H1 (cell line): Measurements from ENCODE around the gene KDSR. TPM values are rescaled to one million over a fixed set of nuclear protein-coding genes. Genes with fewer than 3 reads are reported as not detected.

ENCODE experiments used
- CTCF ChIA-PET: fragments of 300-600 bp; sonication (Branson Sonifier 250); formaldehyde crosslinking; loops from one replicate; lab custom pipeline; 2021; ENCODE audit not compliant: partially characterized antibody; lab: Charles Lee
- POLR2A ChIA-PET: fragments of 300-600 bp; sonication (Branson Sonifier 250); formaldehyde crosslinking; loops from one replicate; lab custom pipeline; 2021; ENCODE audit warnings: inconsistent platforms; ENCODE audit not compliant: partially characterized antibody; lab: Charles Lee
- DNase-seq, 2 experiments: peaks; one replicate each; pipeline versions ENCODE4 v3.0.0 to v3.0.0-alpha.2; 2010 to 2022; ENCODE audit warnings: low spot score in 2 of 2, low read depth in 1 of 2, mixed read lengths in 1 of 2
- FAIRE-seq: peaks from 2 replicates; lab custom pipeline; 2011; peaks lifted over from hg19 to GRCh38; lab: Jason Lieb, UNC
- H2AFZ ChIP-seq: 2 replicates; pipeline ENCODE4 v1.8.1; 2012; ENCODE audit warnings: low read length, inconsistent platforms
- H2AK5ac ChIP-seq: 2 replicates; pipeline ENCODE4 v1.6.1; 2013; ENCODE audit warnings: low read depth, low read length
- H2BK120ac ChIP-seq: replicated peaks from 2 replicates; pipeline ENCODE3; 2013; ENCODE audit warnings: low read depth, low read length, inconsistent platforms
- H2BK12ac ChIP-seq: 2 replicates; pipeline ENCODE4 v1.6.1; 2013; ENCODE audit warnings: low read depth, low read length
- H2BK15ac ChIP-seq: 2 replicates; pipeline ENCODE4 v1.6.1; 2013; ENCODE audit warnings: low read length
- H2BK20ac ChIP-seq: 2 replicates; pipeline ENCODE4 v1.6.1; 2013; ENCODE audit warnings: low read length
- H2BK5ac ChIP-seq: 2 replicates; pipeline ENCODE4 v1.6.1; 2013; ENCODE audit warnings: low read depth, low read length
- H3K14ac ChIP-seq: 2 replicates; pipeline ENCODE4 v1.6.1; 2013; ENCODE audit warnings: inconsistent platforms; ENCODE audit not compliant: insufficient read length
- H3K18ac ChIP-seq: 2 replicates; pipeline ENCODE4 v1.6.1; 2013; ENCODE audit warnings: low read length; ENCODE audit errors: extremely low read depth
- H3K23ac ChIP-seq: 2 replicates; pipeline ENCODE4 v1.6.1; 2013; ENCODE audit warnings: inconsistent platforms; ENCODE audit not compliant: insufficient read length
- H3K23me2 ChIP-seq: 2 replicates; pipeline ENCODE4 v1.6.1; 2013; ENCODE audit warnings: low read depth, low read length
- H3K27ac ChIP-seq: 2 replicates; pipeline ENCODE4 v1.6.1; 2011; ENCODE audit warnings: low read depth, low read length, inconsistent platforms
- H3K27me3 ChIP-seq, 4 experiments: replicated peaks in 1 of 4; 1 replicate in 1 of 4; 2 replicates in 3 of 4; pipeline versions ENCODE4 v1.6.1 to v1.8.1; 2011 to 2013; ENCODE audit warnings: low read length in 3 of 4, mild to moderate bottlenecking in 3 of 4, inconsistent platforms in 2 of 4, mixed read lengths in 2 of 4, moderate library complexity in 1 of 4; ENCODE audit not compliant: control insufficient read depth in 3 of 4, insufficient read depth in 3 of 4; ENCODE audit errors: extremely low read depth in 1 of 4
- H3K36me3 ChIP-seq, 4 experiments: 2 replicates each; pipeline versions ENCODE4 v1.6.1 to v1.8.1; 2011 to 2013; ENCODE audit warnings: mild to moderate bottlenecking in 4 of 4, low read length in 3 of 4, moderate library complexity in 2 of 4, control low read depth in 1 of 4, inconsistent platforms in 1 of 4; ENCODE audit not compliant: insufficient read depth in 4 of 4, control insufficient read depth in 2 of 4
- H3K4ac ChIP-seq: replicated peaks from 2 replicates; pipeline ENCODE3; 2013; ENCODE audit warnings: low read length, low read depth, mixed read lengths, inconsistent platforms; ENCODE audit not compliant: insufficient read length
- H3K4me1 ChIP-seq, 4 experiments: replicated peaks in 1 of 4; 1 replicate in 1 of 4; 2 replicates in 3 of 4; pipeline versions ENCODE4 v1.6.1 to v1.8.1; 2011 to 2013; ENCODE audit warnings: low read length in 3 of 4, inconsistent platforms in 2 of 4, mixed read lengths in 1 of 4; ENCODE audit not compliant: insufficient read depth in 4 of 4, control insufficient read depth in 3 of 4
- H3K4me2 ChIP-seq, 2 experiments: 2 replicates each; pipeline versions ENCODE4 v1.6.1 to v1.8.1; 2011 to 2013; ENCODE audit warnings: low read depth in 2 of 2, low read length in 2 of 2, control low read depth in 1 of 2, inconsistent platforms in 1 of 2, mild to moderate bottlenecking in 1 of 2; ENCODE audit not compliant: insufficient read depth in 1 of 2
- H3K4me3 ChIP-seq, 4 experiments: fragments of 200-600, 300-600 bp in 1 of 4; sonication (generic), shearing (Covaris generic), sonication (Bioruptor Twin) in 1 of 4; 2 replicates each; pipeline versions ENCODE4 v1.5.1 to v1.8.1; 2011 to 2016; ENCODE audit warnings: low read length in 4 of 4, low read depth in 3 of 4, control low read depth in 2 of 4, inconsistent platforms in 2 of 4, mild to moderate bottlenecking in 2 of 4, mixed read lengths in 1 of 4, moderate library complexity in 1 of 4; ENCODE audit not compliant: insufficient read depth in 2 of 4; ENCODE audit errors: extremely low read depth in 1 of 4
- H3K56ac ChIP-seq: replicated peaks from 2 replicates; pipeline ENCODE3; 2013; ENCODE audit warnings: low read depth, mild to moderate bottlenecking, mixed read lengths, low read length, inconsistent platforms; ENCODE audit not compliant: insufficient read length
- H3K79me1 ChIP-seq: 2 replicates; pipeline ENCODE4 v1.6.1; 2013; ENCODE audit warnings: low read depth, low read length, control low read depth
- H3K79me2 ChIP-seq, 2 experiments: 2 replicates each; pipeline versions ENCODE4 v1.6.1 to v1.8.1; 2012 to 2013; ENCODE audit warnings: low read length in 2 of 2, mild to moderate bottlenecking in 2 of 2, inconsistent platforms in 1 of 2; ENCODE audit not compliant: insufficient read depth in 2 of 2, control insufficient read depth in 1 of 2
- H3K9ac ChIP-seq, 4 experiments: replicated peaks in 1 of 4; 1 replicate in 1 of 4; 2 replicates in 3 of 4; pipeline versions ENCODE4 v1.6.1 to v1.8.1; 2011 to 2013; ENCODE audit warnings: low read depth in 3 of 4, low read length in 3 of 4, control low read depth in 2 of 4, mild to moderate bottlenecking in 2 of 4, moderate library complexity in 2 of 4, inconsistent platforms in 1 of 4; ENCODE audit errors: extremely low read depth in 1 of 4
- H3K9me3 ChIP-seq, 2 experiments: 2 replicates each; pipeline versions ENCODE4 v1.6.1 to v1.8.1; 2012 to 2013; ENCODE audit warnings: mild to moderate bottlenecking in 2 of 2, moderate library complexity in 2 of 2, control low read depth in 1 of 2, inconsistent platforms in 1 of 2, low read depth in 1 of 2, low read length in 1 of 2, mixed read lengths in 1 of 2; ENCODE audit not compliant: insufficient read depth in 2 of 2
- H4K20me1 ChIP-seq, 2 experiments: replicated peaks in 1 of 2; 2 replicates each; pipeline versions ENCODE3 to v1.8.1; 2011 to 2013; ENCODE audit warnings: inconsistent platforms in 2 of 2, low read length in 2 of 2, mild to moderate bottlenecking in 1 of 2; ENCODE audit not compliant: insufficient read depth in 2 of 2, control insufficient read depth in 1 of 2
- H4K5ac ChIP-seq: 2 replicates; pipeline ENCODE4 v1.6.1; 2013; ENCODE audit warnings: low read length, low read depth, mixed read lengths, inconsistent platforms; ENCODE audit not compliant: insufficient read length
- H4K8ac ChIP-seq: 2 replicates; pipeline ENCODE4 v1.8.0; 2013; ENCODE audit warnings: mild to moderate bottlenecking, moderate library complexity, low read length, inconsistent platforms; ENCODE audit not compliant: insufficient read depth; ENCODE audit errors: extremely low read depth
- H4K91ac ChIP-seq: replicated peaks from 2 replicates; pipeline ENCODE3; 2013; ENCODE audit warnings: low read length, mixed read lengths, inconsistent platforms; ENCODE audit not compliant: insufficient read length
- ATF3 ChIP-seq: IDR thresholded peaks from 2 replicates; pipeline ENCODE4 v1.6.1; 2011; ENCODE audit warnings: low read depth, mild to moderate bottlenecking, low read length; ENCODE audit not compliant: insufficient read depth
- CBX5 ChIP-seq: fragments of 300-800, 300-1000 bp; sonication (generic); IDR thresholded peaks from 2 replicates; pipeline ENCODE4 v1.7.1; 2016; ENCODE audit warnings: antibody characterized with exemption, low read length, low read depth
- CEBPB ChIP-seq: IDR thresholded peaks from 2 replicates; pipeline ENCODE4 v1.6.1; 2012; ENCODE audit warnings: low read depth, low read length
- MAX ChIP-seq: IDR thresholded peaks from 2 replicates; pipeline ENCODE4 v1.6.1; 2012; ENCODE audit warnings: inconsistent platforms
- RNF2 ChIP-seq: fragments of 200-900, 300-1000 bp; sonication (generic); IDR thresholded peaks from 2 replicates; pipeline ENCODE4 v1.7.1; 2016; ENCODE audit warnings: borderline replicate concordance, low read depth, mild to moderate bottlenecking, antibody characterized with exemption, low read length; ENCODE audit not compliant: poor library complexity, severe bottlenecking; ENCODE audit errors: missing control alignments
- SIX5 ChIP-seq: IDR thresholded peaks from 2 replicates; pipeline ENCODE4 v1.6.1; 2011; ENCODE audit warnings: mild to moderate bottlenecking, low read depth, low read length
- TAF1 ChIP-seq: IDR thresholded peaks from 2 replicates; pipeline ENCODE4 v1.6.1; 2011; ENCODE audit warnings: mild to moderate bottlenecking, low read depth, low read length
- YY1 ChIP-seq: IDR thresholded peaks from 2 replicates; pipeline ENCODE4 v1.6.1; 2011; ENCODE audit warnings: low read depth, mild to moderate bottlenecking, low read length
- WGBS, 2 experiments: shearing (Covaris generic) in 1 of 2; methylation state at CpG; one replicate each; pipeline versions ENCODE4 v1.1.6 to v1.1.7; 2013 to 2015; ENCODE audit warnings: low lambda C conversion rate in 2 of 2, mixed read lengths in 2 of 2, inconsistent platforms in 1 of 2, low coverage in 1 of 2, missing lambda C conversion rate in 1 of 2; ENCODE audit not compliant: insufficient replicate concordance in 2 of 2, insufficient coverage in 1 of 2, insufficient read length in 1 of 2; ENCODE audit errors: extremely low coverage in 1 of 2, missing lambda C conversion rate in 1 of 2; 5-methylcytosine and 5-hydroxymethylcytosine counted together
- polyA plus RNA-seq, 7 experiments: library from polyadenylated mRNA; depleted of rRNA in 3 of 7; stranded (reverse) in 5 of 7; unstranded in 2 of 7; fragments of >200 nt in 5 of 7; fragments of 200-250 nt in 2 of 7; gene quantifications; 1 replicate in 5 of 7; 2 replicates in 1 of 7; 4 replicates in 1 of 7; pipeline versions ENCODE4 v1.2.1 to v1.2.3, GENCODE V29; 2011 to 2013; ENCODE audit warnings: missing spikeins in 2 of 7, mixed read lengths in 2 of 7
- total RNA-seq: library from RNA; stranded (reverse); fragmentation: NEBNext Ultra II Directional; extraction: Animal tissue kit (Norgen Biotek cat#: 25700); gene quantifications from 2 replicates; pipeline ENCODE4 v1.2.1, GENCODE V29; 2021

The KDSR gene
- total and polyA plus RNA-seq, 2 of the 8 experiments (the other 6 are each of a cell fraction or from before 2014, with no cell fraction given), result 12.4 to 50.5 TPM

- Histone ChIP-seq H3K4me1 (no peaks in the 10 kb centered on the region), H4K8ac (no peak overlapping the region), H2BK5ac (no peak overlapping the region), H3K14ac (no peak overlapping the region), H4K5ac (no peak overlapping the region), H2AFZ (no peak overlapping the region), H2BK20ac (no peak overlapping the region), H3K4ac (no peak overlapping the region), H3K9ac (no peak overlapping the region), H2BK12ac (no peak overlapping the region), H3K36me3 (peaks cover 5 to 36% (median 20%) of the 10 kb centered on the region in 4 experiments), H3K79me1 (no peaks in the 10 kb centered on the region), H3K27ac (no peak overlapping the region), H3K23me2 (no peaks in the 10 kb centered on the region), H3K56ac (no peak overlapping the region), H2BK15ac (no peak overlapping the region), H3K27me3 (no peaks in the 10 kb centered on the region), H3K23ac (no peak overlapping the region), H4K20me1 (no peaks in the 10 kb centered on the region), H2BK120ac (no peak overlapping the region), H3K79me2 (peaks cover 0 to 21% of the 10 kb centered on the region in 2 experiments; a peak in 2 of 4 replicates), H2AK5ac (no peak overlapping the region), H3K18ac (no peak overlapping the region), H3K4me3 (no peak overlapping the region), H3K9me3 (no peaks in the 10 kb centered on the region), H3K4me2 (no peak overlapping the region), H4K91ac (no peak overlapping the region)
- CTCF ChIA-PET, result interaction anchor here (0.6 to 3.4 kb wide), 4 partner anchors 28 to 825 kb away, joined by 3 to 15 read pairs (median 3); no protein-coding TSS in a partner anchor
- POLR2A ChIA-PET, result interaction anchor here (1.6 kb wide), 1 partner anchor 14 kb away, joined by 3 read pairs; no protein-coding TSS in a partner anchor
- DNase-seq (no peak), FAIRE-seq (no peak)
- WGBS, 2 experiments, result 86% methylated on average over 5 of the region's 5 CpGs; no CpG with 5 or more reads in 1 of the 2 experiments
- TF ChIP-seq CBX5, result no peak
- TF ChIP-seq CEBPB, result no peak
- TF ChIP-seq MAX, result no peak
- TF ChIP-seq SIX5, result no peak
- TF ChIP-seq TAF1, result no peak
- TF ChIP-seq ATF3, result no peak
- TF ChIP-seq RNF2, result no peak
- TF ChIP-seq YY1, result no peak
These were observed 42.3 kb upstream of the KDSR start for GRCh38 chr18:63409301-63409700.
